ENCODE measurements around the gene GABRD.

GABRD gene

DNA sequence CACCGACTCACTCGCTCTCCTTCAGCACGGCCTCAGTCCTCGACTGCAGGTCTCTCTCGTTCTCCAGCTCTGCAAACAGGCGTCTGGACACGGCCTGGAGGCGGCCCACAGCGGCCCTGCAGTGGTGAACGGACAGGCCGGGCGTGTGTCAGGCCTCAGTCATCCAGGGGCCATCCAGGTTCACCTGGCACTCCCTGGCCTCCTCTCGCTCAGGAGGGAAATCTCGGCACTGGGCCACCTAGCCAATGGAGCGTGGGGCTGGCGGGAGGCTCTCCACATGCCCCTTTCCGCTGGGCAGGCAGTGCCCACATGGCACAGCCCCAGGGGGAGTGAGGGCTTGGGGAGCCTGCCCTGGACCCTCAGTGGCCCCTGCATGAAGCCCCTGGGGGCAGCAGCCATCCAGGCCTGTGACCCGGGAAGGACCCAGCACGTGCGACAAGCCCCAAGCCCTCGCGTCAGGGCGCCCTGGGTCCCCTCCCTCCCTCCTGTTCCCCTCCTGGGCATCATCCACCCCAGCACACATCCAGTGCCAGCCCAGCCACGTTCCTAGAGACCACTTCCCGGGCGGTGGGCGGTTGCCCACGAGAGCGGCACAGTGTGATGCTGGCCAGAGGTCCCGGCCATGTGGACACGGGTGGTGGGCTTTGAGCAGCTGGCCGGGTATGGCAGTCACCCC is 33.6 kb upstream of the GABRD start:
- no peak for DNase-seq

DNA sequence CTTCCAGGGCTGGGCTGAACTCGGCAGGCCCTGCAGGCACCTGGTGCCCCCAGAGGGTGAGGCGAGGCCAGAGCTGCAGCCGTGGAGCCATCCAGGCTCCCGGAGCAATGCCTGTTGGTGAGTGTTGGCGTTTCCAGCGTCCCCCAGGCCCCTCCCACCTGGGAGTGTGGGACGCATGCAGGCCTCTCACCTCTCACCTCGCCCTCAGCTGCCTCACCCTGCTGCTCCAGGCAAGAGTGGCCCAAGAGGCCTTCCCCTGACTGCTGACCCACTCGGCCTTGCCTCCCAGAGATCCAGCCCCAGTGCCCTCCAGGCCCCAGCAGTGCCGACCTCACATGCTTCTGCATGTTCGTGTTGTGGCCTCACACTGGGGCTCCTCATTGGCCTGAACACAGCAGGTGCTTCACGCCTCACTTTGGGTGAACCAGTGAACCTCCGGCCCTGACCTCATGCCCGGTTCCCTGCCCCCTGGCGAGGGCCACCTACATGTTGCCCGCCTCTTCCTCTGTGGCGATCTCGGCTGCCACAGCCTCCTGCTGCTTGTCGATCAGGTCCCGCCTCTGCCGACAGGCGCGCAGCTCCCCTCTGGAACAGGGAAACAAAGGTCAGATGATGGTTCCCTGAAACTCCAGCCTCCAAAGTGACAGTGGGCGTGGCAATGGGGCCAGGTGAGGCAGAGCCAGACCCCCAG is 32.5 kb upstream of the GABRD start:
- no peak for DNase-seq

DNA sequence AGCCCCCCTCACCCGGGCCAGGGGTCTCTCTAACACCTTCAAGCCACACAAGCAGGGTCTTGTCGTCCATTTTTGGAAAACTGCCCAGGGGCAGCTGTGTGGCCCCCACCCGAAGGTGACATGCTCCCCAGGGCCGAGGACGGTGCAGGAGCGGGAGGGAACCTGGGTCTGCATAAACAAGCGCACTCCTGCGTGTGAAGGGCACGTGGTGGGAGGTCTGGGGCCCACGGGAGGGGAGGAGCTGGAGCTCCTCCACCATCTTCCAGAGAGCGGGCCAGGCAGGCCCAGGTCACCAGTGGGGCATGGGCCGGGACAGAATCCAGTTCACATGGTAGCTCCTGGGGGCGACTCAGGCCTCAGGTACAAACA is 32.0 kb upstream of the GABRD start:
- DNase-seq, result no peak

DNA sequence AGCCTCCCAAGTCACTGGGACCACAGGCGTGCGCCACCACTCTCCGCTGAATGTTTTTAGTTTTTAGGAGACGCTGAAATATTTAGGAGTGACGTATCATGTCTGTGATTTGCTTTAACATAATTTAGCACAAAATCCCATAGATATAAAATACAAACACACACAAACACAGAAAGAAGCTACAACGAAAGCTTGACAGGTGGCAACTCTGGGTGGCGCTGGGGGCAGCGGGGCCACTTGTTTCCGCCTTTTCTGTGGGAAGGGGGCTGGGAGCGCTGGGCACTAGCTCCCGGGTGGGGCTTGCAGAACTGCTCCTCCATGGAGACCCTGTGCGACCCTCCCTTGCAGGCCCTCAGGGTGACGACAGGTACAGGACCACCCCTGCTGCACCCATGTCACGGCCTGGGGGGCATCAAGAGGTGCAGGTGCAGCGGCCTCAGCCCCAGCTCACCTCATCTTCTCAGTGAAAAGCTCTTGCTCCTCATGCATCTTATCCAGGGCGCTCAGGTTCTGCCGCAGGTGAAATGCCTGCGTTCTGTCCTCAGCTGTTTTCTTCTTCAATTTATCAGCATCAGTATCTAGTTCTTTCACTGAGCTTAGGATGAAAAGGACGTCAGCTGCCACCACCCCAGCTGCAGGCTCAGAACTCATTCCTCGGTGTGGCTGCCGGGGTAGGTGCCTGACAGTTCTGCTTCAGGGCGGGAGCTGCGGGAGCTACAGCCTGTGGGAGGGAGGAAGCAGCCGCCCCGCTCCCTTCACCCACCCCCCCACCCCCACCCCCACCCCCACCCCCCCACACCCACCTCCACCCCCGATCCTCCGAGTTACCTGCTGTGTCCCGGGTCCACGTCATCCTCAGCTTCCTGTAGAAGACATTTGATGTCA is 30.8 kb upstream of the GABRD start:
- no peak for DNase-seq

DNA sequence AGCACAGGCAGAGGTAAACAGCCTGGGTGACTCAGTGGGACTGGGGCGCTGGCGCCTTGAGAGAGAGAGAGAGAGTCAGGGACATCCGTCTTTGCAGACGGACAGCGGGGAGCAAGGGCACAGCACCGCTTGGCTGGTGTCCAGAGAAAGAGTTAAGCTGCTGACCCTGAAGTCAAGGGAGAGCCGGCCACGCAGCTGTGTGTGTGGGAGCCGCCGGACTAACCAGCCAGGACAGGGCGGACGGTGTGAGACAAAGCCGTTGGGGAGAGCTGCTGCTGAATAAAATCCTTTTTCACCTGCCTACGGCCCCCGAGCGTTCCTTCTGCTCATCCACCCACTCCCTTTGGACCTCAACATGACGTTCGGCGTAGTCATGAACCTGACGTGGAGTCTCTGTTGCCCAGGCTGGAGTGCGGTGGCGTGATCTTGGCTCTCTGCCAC is 30.0 kb upstream of the GABRD start:
- DNase-seq, result no peak

DNA sequence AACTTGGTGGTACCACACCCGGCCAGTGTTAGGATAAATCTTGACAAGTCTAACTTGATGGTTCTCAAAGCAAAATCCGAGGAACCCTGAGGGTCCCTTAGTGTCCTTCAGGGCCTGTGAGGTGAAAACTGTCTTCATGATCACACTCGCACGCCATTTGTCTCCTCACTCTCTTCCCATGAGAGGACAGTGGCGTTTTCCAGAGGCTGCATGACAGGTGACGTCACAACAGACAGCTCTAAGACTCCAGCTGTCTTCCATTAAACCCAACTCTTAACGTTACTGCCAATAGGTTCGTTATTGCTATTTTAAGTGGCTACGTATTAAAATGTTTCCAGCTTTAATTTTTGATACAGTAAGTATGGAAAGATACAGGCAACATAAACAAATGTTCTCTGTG is 29.4 kb upstream of the GABRD start:
- DNase-seq, result no peak

DNA sequence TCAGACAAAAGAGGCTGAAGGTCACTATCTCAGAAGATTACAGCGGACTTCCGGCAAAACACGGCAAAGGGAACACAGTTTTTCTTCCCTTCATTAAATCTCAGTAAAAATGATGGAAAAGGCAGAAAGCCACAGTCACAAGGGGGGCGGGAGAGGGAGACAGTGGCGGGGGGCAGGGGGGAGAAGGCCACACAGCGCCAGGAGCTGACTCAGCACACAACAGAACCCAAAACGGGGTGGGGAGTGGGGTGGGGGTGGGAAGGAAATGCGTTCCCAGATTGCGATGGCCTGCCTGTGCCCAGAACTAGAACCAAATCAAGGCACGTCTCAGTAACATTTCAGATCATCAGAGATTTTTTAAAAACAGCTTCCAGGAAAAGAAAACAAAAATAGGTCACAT is 28.9 kb upstream of the GABRD start:
- DNase-seq, result no peak

DNA sequence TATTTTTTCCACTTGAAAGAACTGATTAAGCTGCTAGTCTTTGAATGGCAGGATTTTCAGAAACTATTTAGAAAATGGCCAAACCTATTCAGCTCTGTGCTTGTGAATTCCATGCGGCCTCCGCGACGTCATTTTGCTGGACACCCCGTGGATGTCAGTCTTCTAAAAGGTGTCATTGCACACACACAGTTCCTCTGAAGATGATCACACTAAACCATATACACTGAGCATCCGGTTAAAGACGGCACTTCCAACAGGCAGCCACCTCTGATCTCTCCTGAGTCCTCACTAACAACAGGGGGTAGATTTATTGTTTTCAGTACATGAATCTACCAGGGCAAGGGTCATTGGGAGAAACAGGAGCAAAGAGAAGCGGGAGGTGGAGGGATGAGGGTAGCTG is 24.6 kb upstream of the GABRD start:
- no peak for DNase-seq

DNA sequence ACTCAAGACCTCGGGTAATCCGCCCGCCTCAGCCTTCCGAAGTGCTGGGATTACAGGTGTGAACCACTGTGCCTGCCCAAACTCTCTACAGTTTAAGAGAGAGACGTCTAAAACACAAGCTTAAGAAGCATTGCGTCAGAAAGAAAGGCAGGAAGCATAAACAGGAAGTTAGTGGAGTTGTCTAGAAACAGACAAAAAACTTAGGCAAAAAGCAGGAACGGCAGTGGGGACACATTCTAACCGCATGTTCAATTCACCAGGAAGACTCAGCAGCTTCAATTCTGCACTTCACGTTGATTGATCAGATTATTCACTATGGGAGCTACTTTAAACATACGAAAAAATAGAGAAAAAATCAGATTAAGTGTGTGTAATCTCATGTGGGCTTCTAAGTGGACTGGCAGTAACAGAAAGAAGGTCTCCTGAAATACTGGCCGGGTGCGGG is 22.9 kb upstream of the GABRD start:
- DNase-seq, result no peak

DNA sequence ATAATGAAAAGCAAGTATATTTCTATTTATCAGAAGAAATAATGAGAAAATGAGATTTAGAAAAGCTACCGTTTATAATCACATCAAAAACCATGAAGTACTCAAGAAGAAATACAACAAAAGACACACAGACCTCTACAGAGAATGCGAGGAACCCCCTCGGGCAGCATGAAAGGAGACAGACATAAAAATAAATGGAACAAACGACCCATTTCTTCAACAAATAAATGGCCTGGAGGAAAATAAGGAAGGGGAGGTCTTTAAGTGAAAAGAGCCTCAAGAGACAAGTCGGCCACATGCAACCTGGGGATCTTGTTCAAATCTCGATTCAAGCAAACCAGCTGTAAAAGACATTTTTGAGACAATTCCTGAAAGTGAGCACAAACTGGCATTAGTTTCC is 21.6 kb upstream of the GABRD start:
- no peak for DNase-seq

DNA sequence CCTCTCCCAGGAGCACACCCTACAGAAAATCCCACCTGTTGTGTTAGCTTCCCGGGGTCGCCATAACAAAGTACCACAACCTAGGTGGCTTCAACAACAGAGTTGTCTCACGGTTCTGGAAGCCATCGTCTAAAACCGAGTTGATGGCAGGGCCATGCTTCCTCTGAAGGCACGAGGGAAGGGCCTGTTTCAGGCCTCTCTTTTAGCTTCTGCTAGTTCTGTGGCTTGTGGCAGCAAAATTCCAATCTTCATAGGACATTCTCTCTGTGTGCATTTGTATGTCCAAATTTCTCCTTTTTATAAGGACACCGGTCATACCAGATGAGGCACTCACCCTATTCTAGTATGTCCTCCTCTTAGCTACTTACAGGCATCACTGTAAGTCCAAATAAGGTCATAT is 18.7 kb upstream of the GABRD start:
- DNase-seq, result no peak

DNA sequence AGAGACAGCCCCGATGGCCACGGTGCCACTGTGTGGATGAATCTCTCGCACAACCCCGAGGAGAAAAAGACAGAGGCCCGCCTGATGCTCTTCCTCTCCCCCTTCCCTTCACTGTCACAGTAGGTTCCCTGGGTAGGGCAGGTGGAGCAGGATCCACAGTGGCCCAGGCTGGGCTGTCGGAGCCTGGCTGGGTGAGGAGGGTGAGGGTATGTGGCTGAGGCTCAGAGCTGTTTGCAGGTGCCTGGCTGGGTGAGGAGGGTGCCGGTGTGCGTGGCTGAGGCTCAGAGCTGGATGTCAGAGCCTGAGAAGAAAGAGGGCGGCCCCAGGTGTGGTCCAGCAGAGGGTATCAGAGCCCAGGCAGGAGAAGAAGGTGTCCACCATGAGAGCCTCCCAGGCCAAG is 18.3 kb upstream of the GABRD start:
- no peak for DNase-seq

DNA sequence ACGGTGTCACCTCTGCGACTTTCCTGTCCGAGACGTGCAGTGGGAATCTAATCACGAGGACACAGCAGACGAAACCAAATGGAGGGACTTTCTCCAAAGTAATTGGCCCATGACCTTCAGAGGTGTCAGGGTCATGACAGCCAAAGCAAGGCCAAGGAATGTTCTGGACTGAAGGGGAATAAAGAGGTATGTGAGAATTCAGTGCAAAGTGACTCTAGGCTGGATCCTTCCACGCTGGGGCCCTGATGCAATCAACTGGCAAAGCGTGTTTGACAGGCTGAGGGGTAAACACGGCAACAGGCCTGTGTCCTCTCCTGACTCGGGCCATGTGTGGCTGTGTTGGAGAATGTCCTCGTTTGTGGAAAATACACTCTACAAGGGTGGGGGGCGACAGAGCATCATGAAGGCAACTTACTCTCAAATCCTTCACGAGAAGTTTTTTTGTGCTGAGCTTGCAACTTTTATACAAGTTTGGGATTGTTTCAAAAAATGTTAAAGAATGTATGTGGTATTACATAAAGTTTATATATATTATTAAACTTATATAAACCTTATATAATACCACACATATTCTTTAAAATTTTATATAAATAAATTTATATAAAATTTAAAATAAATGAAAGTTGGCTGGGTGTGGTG is 17.3 kb upstream of the GABRD start:
- DNase-seq, result no peak

DNA sequence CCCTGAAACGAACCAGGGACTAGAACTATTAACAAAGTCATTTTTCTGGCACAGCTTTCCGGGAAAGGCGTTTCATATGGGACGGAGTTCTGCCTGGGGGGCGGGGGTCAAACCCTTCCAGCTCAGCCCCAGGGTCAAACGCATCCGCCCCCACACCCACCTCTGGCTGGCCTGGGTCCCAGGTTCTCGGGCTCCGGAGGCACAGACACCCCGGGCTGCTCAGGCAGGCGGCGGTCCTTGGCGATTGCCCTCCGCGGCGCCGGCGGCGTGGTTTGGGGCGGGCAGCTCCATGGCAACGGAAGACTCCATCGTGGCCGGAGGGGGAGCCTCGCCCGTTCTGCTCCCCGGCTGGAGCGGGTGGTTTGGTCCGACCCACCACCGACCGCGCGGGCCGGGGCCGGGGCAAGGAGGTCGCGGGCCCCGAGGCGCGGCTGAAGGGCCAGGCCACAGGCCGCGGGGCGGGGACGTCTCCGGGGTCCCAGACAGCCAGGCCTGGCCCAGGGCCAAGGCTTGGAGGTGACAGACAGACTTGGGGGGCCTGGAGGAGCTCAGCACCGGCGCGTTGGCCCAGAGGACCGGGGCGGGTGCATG is 15.5 kb upstream of the GABRD start, which contains the start of gene CFAP74:
Gene CFAP74, minus strand, starts transcription at position 246 of the 591 bp plus-strand sequence. CDS start 12,830 bp downstream, outside the sequence.
- DNase-seq, result no peak

DNA sequence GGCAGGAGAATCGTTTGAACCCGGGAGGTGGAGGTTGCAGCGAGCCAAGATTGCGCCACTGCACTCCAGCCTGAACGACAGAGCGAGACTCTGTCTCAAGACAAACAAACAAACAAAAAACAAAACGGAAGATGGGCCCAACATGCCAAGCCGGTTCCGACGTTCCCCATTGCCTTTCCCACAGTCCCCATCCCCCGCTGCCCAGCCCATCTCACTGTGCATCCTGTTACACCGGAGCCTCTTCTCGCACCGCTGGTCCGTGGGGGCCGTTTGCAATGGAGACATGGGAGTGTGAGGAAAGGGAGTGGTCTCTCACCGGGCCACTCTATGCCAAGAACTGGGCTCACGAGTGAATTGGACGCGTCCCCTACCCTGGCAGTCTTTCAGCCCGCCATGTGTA is 14.3 kb upstream of the GABRD start:
- no peak for DNase-seq

DNA sequence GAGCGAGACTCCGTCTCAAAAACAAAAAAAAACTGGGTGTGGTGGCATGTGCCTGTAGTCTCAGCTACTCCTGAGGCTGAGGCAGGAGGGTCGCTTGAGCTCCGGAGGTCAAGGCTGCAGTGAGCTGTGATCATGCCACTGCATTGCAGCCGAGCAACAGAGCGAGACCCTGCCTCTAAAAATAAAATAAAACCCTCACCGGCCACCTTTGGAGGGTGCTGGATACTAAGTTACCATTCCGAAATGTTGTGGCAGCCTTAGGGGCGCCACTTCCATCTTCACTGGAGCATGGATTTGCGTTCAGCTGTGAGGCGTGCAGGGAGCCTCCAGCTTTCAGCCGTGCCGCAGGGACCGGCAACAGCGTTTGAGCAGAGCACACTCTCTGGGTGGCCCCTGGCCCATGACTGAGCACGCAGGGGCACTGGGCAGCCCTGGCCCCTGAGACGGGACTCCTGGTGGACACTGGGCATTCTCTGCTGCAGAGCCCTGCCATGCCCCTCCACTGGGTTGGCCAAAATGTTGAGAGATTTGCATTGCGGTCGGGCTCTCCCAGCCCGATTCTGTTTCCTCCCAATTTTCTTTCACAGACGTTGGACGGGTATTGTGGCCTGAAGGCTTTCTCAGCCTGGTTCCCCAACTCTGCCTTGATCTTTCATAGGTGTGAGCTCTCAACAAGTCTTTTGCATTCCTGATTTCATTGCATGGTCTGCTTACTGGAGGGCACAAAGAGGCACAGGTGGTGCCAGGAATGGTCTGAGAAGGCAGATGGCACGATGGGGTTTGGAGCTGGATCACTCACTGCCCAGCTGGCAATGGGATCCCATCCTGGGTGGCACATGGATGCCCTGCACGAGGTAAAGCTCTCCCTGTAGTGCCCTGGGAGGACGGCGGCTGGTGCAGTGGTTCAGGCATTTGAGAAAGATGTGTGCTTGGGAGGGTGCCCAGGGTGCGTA is 9.8 kb upstream of the GABRD start:
- DNase-seq, result no peak

DNA sequence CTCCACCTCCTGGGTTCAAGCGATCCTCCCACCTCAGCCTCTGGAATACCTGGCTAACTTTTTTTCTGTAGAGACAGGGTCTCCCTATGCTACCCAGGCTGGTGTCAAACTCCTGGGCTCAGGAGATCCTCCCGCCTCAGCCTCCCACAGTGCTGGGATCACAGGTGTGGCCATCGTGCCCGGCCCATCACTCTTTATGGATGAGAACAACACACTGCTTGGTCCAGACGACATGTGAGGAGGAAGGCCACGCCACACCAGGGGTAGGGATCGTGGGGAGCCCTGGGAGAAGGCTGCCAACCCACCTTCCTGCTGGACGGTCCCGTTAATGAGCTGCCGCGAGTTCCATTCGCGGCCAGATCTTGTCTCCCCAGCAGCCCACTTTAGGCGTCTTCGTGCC is 5.0 kb upstream of the GABRD start:
- DNase-seq, result no peak

DNA sequence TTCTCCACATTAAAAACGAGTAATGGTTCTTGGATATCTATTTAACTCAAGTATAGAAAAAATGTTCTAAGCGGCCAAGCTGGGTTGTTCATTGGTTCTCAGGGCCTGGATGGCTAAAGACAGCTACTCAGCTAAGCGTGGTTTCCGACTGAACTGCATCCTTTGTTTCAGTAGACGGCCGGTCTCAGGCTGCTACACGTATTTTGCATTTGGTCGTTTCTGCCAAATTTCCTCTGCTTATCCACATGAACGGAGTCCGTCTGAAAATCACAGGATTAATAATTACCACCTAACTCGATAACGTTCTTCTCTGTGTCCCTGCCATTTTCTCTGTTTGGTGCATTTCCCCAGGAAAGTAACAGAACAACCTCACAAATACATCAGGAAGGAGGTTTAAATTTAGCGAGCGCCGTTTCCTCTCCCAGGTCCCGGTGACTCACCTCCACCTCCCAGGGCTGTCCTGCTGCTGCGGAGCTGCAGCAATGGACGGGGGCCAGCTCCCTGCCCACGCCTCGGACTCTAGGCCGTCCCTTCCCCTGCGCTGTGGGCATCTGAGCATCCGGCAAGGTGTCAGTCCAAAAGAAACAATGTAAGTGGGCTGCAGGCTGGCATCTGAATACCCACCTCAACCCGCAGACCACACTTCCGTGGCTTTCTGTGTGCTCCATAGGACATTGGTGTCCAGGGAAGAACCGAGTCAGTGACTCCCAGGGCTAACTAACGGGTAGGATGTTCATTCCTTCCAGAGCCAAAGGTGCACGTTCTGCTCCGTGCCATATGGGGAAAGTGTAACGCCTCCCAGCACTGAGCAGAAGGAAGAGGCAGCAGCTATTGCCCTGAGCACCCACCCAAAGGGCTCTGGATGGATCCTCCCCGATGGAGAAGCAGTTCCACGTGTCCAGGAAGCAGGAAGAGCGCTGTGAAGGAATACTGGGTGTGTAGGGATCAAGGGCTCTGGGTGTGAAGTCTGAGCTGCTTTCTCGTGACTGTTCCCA is 4.1 kb upstream of the GABRD start:
- DNase-seq, result no peak

DNA sequence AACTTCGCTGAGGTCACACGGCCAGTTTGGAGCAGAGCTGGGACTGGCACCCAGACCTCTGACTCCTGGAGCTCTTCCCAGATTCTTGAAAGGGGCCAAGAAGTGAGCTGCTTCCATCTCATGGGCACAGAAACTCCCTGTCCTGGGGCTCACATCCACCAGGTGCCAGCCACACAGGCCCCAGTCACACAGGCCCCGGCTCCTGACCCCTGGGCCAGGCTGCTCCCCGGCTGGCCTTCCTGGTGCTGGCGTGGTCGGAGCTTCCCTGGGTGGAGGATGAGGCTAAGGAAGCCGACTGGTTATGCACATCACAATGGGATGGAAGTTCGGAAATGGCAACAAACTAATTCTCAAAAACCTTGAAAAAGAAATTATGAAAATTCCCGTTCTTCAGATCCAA is 3.0 kb upstream of the GABRD start:
- no peak for DNase-seq
